MM.1S (cell line): ENCODE results near the gene TM4SF18.

ENCODE experiments used
- EZH2 ChIP-seq: fragments of 300-600 bp; sonication (generic); optimal IDR thresholded peaks from 2 replicates; pipeline ENCODE3; 2017; ENCODE audit warnings: low read depth, mild to moderate bottlenecking, antibody characterized with exemption, low read length, mixed read lengths
- EZH2phosphoT487 ChIP-seq: fragments of 300-600 bp; sonication (generic); IDR thresholded peaks from 2 replicates; pipeline ENCODE4 v1.6.1; 2018; ENCODE audit warnings: antibody characterized with exemption, low read length
- TF ChIP-seq, protein P1 (sequence below): fragments of 300-600 bp; sonication (generic); IDR thresholded peaks from 2 replicates; pipeline ENCODE4 v1.5.1; 2016; ENCODE audit warnings: antibody characterized with exemption, low read length, mixed read lengths

DNA sequence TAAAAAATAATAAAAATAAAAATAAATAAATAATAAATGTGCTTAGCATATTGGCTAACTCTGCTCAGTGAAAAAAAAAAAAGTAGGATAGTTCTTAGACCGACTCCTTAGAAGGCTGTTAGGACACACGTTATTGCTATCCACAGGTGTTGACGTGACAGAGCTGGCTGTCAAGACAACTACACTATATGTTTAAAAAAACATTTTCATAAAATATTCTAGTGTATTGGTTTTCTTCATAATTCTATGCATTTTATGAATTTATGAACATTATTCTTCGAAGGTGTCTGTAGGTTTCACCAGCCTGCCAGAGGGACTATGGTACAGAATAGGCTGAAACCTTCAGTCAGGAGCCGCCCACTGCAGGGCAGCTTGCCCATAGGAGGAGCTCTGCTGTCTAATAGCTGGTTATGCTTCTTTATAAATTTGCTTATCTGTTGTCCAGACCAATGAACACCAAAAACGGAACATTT, 34.8 kb upstream of the TM4SF18 start:
- TF ChIP-seq, protein P1, sequence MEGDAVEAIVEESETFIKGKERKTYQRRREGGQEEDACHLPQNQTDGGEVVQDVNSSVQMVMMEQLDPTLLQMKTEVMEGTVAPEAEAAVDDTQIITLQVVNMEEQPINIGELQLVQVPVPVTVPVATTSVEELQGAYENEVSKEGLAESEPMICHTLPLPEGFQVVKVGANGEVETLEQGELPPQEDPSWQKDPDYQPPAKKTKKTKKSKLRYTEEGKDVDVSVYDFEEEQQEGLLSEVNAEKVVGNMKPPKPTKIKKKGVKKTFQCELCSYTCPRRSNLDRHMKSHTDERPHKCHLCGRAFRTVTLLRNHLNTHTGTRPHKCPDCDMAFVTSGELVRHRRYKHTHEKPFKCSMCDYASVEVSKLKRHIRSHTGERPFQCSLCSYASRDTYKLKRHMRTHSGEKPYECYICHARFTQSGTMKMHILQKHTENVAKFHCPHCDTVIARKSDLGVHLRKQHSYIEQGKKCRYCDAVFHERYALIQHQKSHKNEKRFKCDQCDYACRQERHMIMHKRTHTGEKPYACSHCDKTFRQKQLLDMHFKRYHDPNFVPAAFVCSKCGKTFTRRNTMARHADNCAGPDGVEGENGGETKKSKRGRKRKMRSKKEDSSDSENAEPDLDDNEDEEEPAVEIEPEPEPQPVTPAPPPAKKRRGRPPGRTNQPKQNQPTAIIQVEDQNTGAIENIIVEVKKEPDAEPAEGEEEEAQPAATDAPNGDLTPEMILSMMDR: no peak
- TF ChIP-seq EZH2: no peak
- TF ChIP-seq EZH2phosphoT487: no peak
